Pancreas (tissue), 10 donors: ENCODE data around the gene ARAP2. TPM values are rescaled to one million over a fixed set of nuclear protein-coding genes. Genes with fewer than 3 reads are reported as not detected.

Source experiments
- ATAC-seq, 4 donors: fragments of 200-7000 bp; cut with Tn5 transposase; one replicate each; pipeline versions ENCODE4 v1.8.0 to v1.9.1; 2020; ENCODE audit warnings: mild to moderate bottlenecking in 4 of 4, moderate library complexity in 4 of 4
- DNase-seq, 6 donors: peaks; one replicate each; pipeline ENCODE4 v3.0.0-alpha.2; 2020
- FAIRE-seq: peaks from 2 replicates; lab custom pipeline; 2012; peaks lifted over from hg19 to GRCh38; lab: Jason Lieb, UNC
- H3K27ac ChIP-seq, 4 donors: fragments of 200-600 bp; sonication (generic); 1 replicate in 3 of 4; 2 replicates in 1 of 4; pipeline versions ENCODE4 v1.5.0 to v1.8.0; 2020
- H3K27me3 ChIP-seq, 4 donors: fragments of 200-600 bp; one replicate each; pipeline ENCODE4 v1.8.0; 2021
- H3K36me3 ChIP-seq, 3 donors: fragments of 200-600 bp; sonication (generic) in 1 of 3; one replicate each; pipeline versions ENCODE4 v1.5.0 to v1.8.0; 2020 to 2021
- H3K4me1 ChIP-seq, 3 donors: fragments of 200-600 bp; one replicate each; pipeline ENCODE4 v1.8.0; 2021
- H3K4me3 ChIP-seq, 4 donors: fragments of 200-600 bp; sonication (generic) in 2 of 4; one replicate each; pipeline versions ENCODE4 v1.5.0 to v1.8.0; 2020 to 2021
- H3K9me3 ChIP-seq, 4 donors: fragments of 200-600 bp; one replicate each; pipeline ENCODE4 v1.8.0; 2021
- CTCF ChIP-seq, 4 donors: fragments of 200-600 bp; sonication (generic) in 3 of 4; IDR thresholded peaks; one replicate each; pipeline versions ENCODE4 v1.5.0 to v1.8.0; 2021; ENCODE audit warnings: antibody characterized with exemption in 4 of 4
- WGBS, 2 donors: extraction: QIAGEN DNeasy Blood & Tissue Kit; methylation state at CpG; one replicate each; pipeline ENCODE4 v1.1.7; 2013; 5-methylcytosine and 5-hydroxymethylcytosine counted together
- intact Hi-C, 3 donors: fragments of 100-400 bp; cut with DNase I; formaldehyde crosslinking; loops; one replicate each; pipeline versions ENCODE4 v1.11.1 to v1.14.2; 2022
- polyA plus RNA-seq, 2 donors: library from polyadenylated mRNA; stranded (reverse); fragments of 200-250 nt; gene quantifications; one replicate each; pipeline ENCODE4 v1.2.3, GENCODE V29; 2013
- total RNA-seq, 6 donors: library from RNA; stranded (reverse); fragmentation: NEBNext Ultra II Directional in 4 of 6; extraction: Animal tissue kit (Norgen Biotek cat#: 25700) in 4 of 6; gene quantifications; one replicate each; pipeline versions ENCODE4 v1.2.1 to v1.2.4, GENCODE V29; 2021 to 2023
- donor health status: healthy with polysubstance abuse.
- donor health status: DM: no; HTN: no; CAD: no; lungs with moderate emphysema.
- donor health status: DM: no; HTN: no; CAD: no.
- donor health status: control.
- donor health status: control.
- donor health status: Bipolar disorder and iron deficiency.
- donor health status: DM: yes; HTN: yes; CAD: no.
- donor health status: DM: no; HTN: no; CAD: no.
- donor health status: DM: no; HTN: no; CAD: no.
- donor health status: DM: yes; HTN: yes; CAD: no.

The ARAP2 gene
- total and polyA plus RNA-seq, 8 donors, result 3.2 to 14.3 (median 7.7) TPM

GRCh38 chr4:36024901-36025660, 219.2 kb downstream of the ARAP2 start:
- no peak overlapping the region for H3K4me3 ChIP-seq
- no peaks in the 10 kb centered on the region for H3K36me3 ChIP-seq
- H3K27ac ChIP-seq, result no peak overlapping the region
- H3K9me3 ChIP-seq, result no peaks in the 10 kb centered on the region
- no peak for TF ChIP-seq CTCF (IDR thresholded peaks at IDR 0.05)
- no peak for ATAC-seq
- no peak for DNase-seq
- intact Hi-C loops, result no loop called here
- no peak for FAIRE-seq
- no peaks in the 10 kb centered on the region for H3K27me3 ChIP-seq
- 30 to 32% methylated on average over 6 of the region's 6 CpGs for WGBS, 2 donors
- H3K4me1 ChIP-seq, result no peaks in the 10 kb centered on the region

GRCh38 chr4:36020351-36020750, 224.0 kb downstream of the ARAP2 start:
- H3K4me1 ChIP-seq, result no peaks in the 10 kb centered on the region
- ATAC-seq (no peak), FAIRE-seq (no peak), DNase-seq (no peak)
- intact Hi-C loops, result no loop called here
- H3K4me3 ChIP-seq, result no peak overlapping the region
- H3K27me3 ChIP-seq, result no peaks in the 10 kb centered on the region
- H3K27ac ChIP-seq, result no peak overlapping the region
- no peaks in the 10 kb centered on the region for H3K36me3 ChIP-seq
- no peaks in the 10 kb centered on the region for H3K9me3 ChIP-seq
- WGBS, 2 donors, result 68 to 72% methylated on average over 3 of the region's 3 CpGs
- TF ChIP-seq CTCF (IDR thresholded peaks at IDR 0.05), result no peak

Other genes starting within 250 kb of the ARAP2 start
- gene DTHD1, start 37.1 kb upstream of the ARAP2 start, total RNA-seq, result under 1 TPM in 4 of 6 donors, not detected in 2; 0.09 to 0.12 (median 0.09) TPM
- not detected for gene DTHD1, start 37.1 kb upstream of the ARAP2 start, polyA plus RNA-seq